ENCODE data around the gene SPINDOC. TPM values are rescaled to one million over a fixed set of nuclear protein-coding genes. Genes with fewer than 3 reads are reported as not detected.
A peak's percentile ranks its signal among the peaks of the same experiment; 100 is the strongest.

Gene SPINDOC
- total RNA-seq, 1 donor from 2014 or later: 50.9 TPM

DNA sequence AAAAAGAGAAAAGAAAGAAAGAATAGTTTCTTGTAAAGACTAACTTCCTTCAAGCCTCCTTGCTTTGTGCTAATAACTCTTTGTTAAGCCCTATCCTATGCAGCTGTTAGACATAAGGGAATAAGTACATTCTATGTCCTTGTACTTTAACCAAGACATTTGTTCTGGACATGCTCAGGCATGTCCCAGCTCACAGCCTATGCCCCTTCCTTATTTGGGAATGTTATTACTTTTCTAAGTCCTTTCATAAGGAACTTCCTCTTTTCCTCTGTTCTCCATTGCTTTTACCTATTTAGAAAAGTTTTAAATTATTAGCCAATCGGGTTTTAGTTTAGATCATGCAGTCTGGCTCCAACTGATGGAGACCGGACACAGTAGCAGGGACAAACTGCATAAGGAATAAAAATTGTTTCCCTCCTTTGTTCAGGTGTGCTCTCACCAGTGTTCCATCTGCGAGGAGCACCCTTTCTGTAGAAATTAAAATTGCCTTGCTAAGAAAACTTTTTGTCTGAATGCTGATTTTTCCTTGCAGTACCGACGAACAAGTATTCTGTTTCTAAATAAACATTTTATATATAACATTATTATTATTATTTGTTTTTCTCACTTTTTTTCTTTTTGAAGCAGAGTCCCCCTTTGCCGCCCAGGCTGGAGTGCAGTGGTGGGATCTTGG, 21.6 kb upstream of the SPINDOC start:
- no peak overlapping the region for H3K4me3 ChIP-seq (ENCODE audit: low read depth, low read length)
- DNase-seq (ENCODE audit: low read depth): no peak
- TF ChIP-seq, protein P1, sequence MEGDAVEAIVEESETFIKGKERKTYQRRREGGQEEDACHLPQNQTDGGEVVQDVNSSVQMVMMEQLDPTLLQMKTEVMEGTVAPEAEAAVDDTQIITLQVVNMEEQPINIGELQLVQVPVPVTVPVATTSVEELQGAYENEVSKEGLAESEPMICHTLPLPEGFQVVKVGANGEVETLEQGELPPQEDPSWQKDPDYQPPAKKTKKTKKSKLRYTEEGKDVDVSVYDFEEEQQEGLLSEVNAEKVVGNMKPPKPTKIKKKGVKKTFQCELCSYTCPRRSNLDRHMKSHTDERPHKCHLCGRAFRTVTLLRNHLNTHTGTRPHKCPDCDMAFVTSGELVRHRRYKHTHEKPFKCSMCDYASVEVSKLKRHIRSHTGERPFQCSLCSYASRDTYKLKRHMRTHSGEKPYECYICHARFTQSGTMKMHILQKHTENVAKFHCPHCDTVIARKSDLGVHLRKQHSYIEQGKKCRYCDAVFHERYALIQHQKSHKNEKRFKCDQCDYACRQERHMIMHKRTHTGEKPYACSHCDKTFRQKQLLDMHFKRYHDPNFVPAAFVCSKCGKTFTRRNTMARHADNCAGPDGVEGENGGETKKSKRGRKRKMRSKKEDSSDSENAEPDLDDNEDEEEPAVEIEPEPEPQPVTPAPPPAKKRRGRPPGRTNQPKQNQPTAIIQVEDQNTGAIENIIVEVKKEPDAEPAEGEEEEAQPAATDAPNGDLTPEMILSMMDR (conservative IDR thresholded peaks at IDR 0.05; ENCODE audit: low read depth, low read length): no peak

DNA sequence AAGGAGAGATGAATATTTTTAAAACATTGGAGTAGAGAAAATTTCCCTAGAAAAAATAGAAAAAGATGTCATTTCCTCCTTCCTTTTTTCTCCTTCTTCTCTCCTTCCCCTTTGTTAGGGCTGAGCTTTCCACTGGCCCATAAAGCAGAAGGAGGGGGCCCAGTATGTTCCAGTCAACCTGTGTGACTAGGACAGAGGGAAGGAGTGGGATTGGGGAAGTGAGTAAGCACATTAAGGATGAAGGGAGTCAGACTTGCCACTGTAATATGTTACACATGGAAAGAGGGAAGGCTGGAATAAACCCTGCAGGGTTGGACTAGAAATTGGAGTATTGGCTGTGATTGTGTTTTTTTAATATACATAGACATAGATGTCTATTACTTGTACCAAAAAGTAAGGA, 20.1 kb upstream of the SPINDOC start:
- DNase-seq (ENCODE audit: low read depth): no peak
- TF ChIP-seq, protein P1 (conservative IDR thresholded peaks at IDR 0.05; ENCODE audit: low read depth, low read length): no peak
- H3K4me3 ChIP-seq (ENCODE audit: low read depth, low read length): no peak overlapping the region

DNA sequence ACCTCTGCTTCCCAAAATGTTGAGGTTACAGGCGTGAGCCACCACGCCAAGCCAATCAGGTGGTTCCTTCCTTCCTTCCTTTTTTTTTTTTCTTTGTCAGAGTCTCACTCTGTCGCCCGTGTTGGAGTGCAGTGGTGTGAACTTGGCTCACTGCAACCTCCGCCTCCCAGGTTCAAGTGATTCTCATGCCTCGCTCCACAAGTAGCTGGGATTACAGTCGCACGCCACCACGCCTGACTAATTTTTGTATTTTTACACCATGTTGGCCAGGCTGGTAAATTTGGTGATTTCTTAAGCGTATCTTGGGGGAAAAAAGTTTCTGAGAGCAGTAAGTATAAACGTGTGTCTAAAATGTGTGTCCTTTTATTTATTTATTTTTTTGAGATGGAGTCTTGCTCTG, 18.2 kb upstream of the SPINDOC start:
- TF ChIP-seq, protein P1 (conservative IDR thresholded peaks at IDR 0.05; ENCODE audit: low read depth, low read length): no peak
- DNase-seq (ENCODE audit: low read depth): no peak
- no peak overlapping the region for H3K4me3 ChIP-seq (ENCODE audit: low read depth, low read length)

DNA sequence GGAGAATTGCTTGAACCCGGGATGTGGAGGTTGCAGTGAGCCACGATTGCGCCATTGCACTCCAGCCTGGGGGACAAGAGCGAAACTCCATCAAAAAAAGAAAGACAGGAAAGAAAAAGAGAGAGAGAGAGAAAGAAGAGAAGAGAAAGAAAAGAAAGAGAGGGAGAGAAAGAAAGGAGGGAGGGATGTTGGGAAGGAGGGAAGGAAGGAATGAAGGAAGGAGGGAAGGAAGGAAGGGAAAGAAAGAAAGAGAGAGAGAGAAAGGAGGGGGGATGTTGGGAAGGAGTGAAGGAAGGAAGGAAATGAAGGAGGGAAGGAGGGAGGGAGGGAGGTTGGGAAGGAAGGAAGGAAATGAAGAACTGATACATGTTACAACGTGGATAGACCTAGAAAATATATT, 12.3 kb upstream of the SPINDOC start:
- no peak for DNase-seq (ENCODE audit: low read depth)
- TF ChIP-seq, protein P1 (conservative IDR thresholded peaks at IDR 0.05; ENCODE audit: low read depth, low read length): no peak
- H3K4me3 ChIP-seq (ENCODE audit: low read depth, low read length): no peak overlapping the region

DNA sequence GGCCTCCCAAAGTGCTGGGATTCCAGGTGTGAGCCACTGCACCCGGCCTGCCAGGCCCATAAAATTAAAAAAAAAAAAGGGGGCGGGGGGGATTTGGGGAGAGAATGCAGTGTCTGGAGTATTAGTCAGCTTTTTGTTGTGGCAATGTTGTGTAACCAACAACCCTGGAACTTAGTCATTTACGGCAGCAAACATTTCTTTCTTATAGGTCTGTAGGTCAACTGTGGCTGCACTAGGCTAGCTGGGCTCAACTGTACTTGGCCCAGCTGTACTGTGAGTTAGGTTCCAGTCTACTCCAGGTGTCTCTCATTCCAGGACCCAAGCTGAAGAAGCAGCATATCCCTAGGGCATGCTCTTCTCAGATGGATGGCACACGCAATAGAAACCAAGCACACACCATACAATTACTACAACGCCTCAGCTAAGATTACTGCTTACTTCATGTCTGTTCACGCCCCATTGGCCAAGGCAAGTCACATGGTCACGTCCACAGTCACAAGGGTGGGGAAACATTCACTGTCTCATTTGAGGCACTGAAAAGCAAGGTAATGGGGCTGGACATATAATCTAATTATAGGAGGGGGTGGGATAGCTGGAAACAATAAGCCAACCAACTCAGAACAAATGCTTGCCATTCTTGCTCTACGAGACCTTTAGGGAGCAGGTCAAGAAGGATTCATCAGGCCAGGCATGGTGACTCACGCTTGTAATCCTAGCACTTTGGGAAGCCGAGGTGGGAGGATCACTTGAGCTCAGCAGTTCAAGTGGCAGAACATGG, 10.4 kb upstream of the SPINDOC start:
- H3K4me3 ChIP-seq (ENCODE audit: low read depth, low read length): no peak overlapping the region
- TF ChIP-seq, protein P1 (conservative IDR thresholded peaks at IDR 0.05; ENCODE audit: low read depth, low read length): no peak
- peak; percentile 44 for DNase-seq (ENCODE audit: low read depth)

DNA sequence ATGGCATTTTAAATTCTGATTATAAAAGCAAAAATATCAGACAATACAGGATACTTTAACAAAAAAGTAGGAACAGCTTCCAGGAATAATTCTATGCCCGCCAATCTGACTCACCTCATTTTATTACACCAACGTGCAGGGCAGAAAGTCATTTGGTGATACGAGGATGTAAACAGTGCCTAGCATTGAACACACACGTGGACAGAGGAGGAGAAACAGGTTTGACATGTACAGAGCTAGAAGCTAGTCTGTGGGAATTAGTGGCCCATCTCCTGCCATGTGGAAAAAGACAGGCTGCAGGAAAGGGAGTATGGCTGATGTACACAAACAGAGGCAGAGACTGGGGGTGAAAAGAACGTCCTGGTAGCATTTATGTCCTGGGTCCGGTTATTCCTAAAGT, 9.0 kb upstream of the SPINDOC start:
- DNase-seq (ENCODE audit: low read depth): no peak
- TF ChIP-seq, protein P1 (conservative IDR thresholded peaks at IDR 0.05; ENCODE audit: low read depth, low read length): no peak
- no peak overlapping the region for H3K4me3 ChIP-seq (ENCODE audit: low read depth, low read length)
